ENCODE measurements around the gene NFE2L3. TPM values are rescaled to one million over a fixed set of nuclear protein-coding genes. Genes with fewer than 3 reads are reported as not detected.
"Not testable (repeated sequence)": the region's sequence is repeated elsewhere in the genome, so short reads cannot be mapped to it uniquely, and the experiment has no call there.

NFE2L3 gene
- total RNA-seq, 2 donors from 2014 or later, result 4.9 to 6.6 TPM

GRCh38 chr7:26112203-26112740 lies 39.7 kb upstream of the NFE2L3 start:
- intact Hi-C loops (cut with DNase I), result no loop called here
- no peak for TF ChIP-seq CTCF (IDR thresholded peaks at IDR 0.05)
- TF ChIP-seq POLR2A (IDR thresholded peaks at IDR 0.05), result no peak
- ATAC-seq (no peak), DNase-seq (no peak)
- Histone ChIP-seq H3K9me3 (no peaks in the 10 kb centered on the region), H3K27ac (no peak overlapping the region), H3K4me3 (no peak overlapping the region), H3K36me3 (replicated peaks in 1 of 2; ENCODE audit: insufficient read depth in 1 of 2, low read depth in 2 of 2) (no peaks in the 10 kb centered on the region), H3K27me3 (no peaks in the 10 kb centered on the region), H3K4me1 (no peaks in the 10 kb centered on the region)
- WGBS, 2 donors, result 90 to 98% methylated on average over 6 of the region's 6 CpGs

GRCh38 chr7:26115650-26116049 lies 36.3 kb upstream of the NFE2L3 start:
- Histone ChIP-seq H3K27me3 (no peaks in the 10 kb centered on the region), H3K4me1 (no peaks in the 10 kb centered on the region), H3K27ac (no peak overlapping the region), H3K9me3 (no peaks in the 10 kb centered on the region), H3K36me3 (replicated peaks in 1 of 2; ENCODE audit: insufficient read depth in 1 of 2, low read depth in 2 of 2) (no peaks in the 10 kb centered on the region), H3K4me3 (no peak overlapping the region)
- intact Hi-C loops (cut with DNase I), result no loop called here
- no peak for ATAC-seq
- no peak for DNase-seq
- 70 to 78% methylated on average over 5 of the region's 5 CpGs for WGBS, 2 donors
- no peak for TF ChIP-seq POLR2A (IDR thresholded peaks at IDR 0.05)
- TF ChIP-seq CTCF (IDR thresholded peaks at IDR 0.05), result no peak

- Histone ChIP-seq H3K4me3 (no peak overlapping the region), H3K27ac (no peak overlapping the region), H3K27me3 (no peaks in the 10 kb centered on the region), H3K4me1 (no peaks in the 10 kb centered on the region), H3K36me3 (replicated peaks in 1 of 2; ENCODE audit: insufficient read depth in 1 of 2, low read depth in 2 of 2) (no peaks in the 10 kb centered on the region), H3K9me3 (no peaks in the 10 kb centered on the region)
- no peak for DNase-seq
- intact Hi-C loops (cut with DNase I), result no loop called here
- WGBS, 2 donors, result 64 to 85% methylated on average over 5 to 7 of the region's 7 CpGs
- no peak for TF ChIP-seq POLR2A (IDR thresholded peaks at IDR 0.05)
- ATAC-seq, result no peak
Measured at GRCh38 chr7:26117142-26117807, 34.7 kb upstream of the NFE2L3 start.

- TF ChIP-seq POLR2A (IDR thresholded peaks at IDR 0.05) (no peak), CTCF (IDR thresholded peaks at IDR 0.05) (no peak)
- H3K27me3 ChIP-seq, result no peaks in the 10 kb centered on the region
- 92% methylated on average over 6 of the region's 6 CpGs for whole genome bisulfite sequencing, 2 donors
- no peak for DNase-seq
- no peak overlapping the region for H3K4me3 ChIP-seq
- no peaks in the 10 kb centered on the region for H3K4me1 ChIP-seq
- H3K27ac ChIP-seq, result no peak overlapping the region
- H3K9me3 ChIP-seq, result no peaks in the 10 kb centered on the region
- intact Hi-C loops (cut with DNase I), result no loop called here
- ATAC-seq, result no peak
- no peaks in the 10 kb centered on the region for H3K36me3 ChIP-seq (replicated peaks in 1 of 2; ENCODE audit: insufficient read depth in 1 of 2, low read depth in 2 of 2)
Measured at GRCh38 chr7:26117970-26118369, 34.0 kb upstream of the NFE2L3 start.

- H3K36me3 ChIP-seq (replicated peaks in 1 of 2; ENCODE audit: insufficient read depth in 1 of 2, low read depth in 2 of 2), result no peaks in the 10 kb centered on the region
- 75 to 76% methylated on average over 4 of the region's 4 CpGs for WGBS, 2 donors
- no peak overlapping the region for H3K27ac ChIP-seq
- TF ChIP-seq POLR2A (IDR thresholded peaks at IDR 0.05), result no peak
- TF ChIP-seq CTCF (IDR thresholded peaks at IDR 0.05), result no peak
- no peaks in the 10 kb centered on the region for H3K27me3 ChIP-seq
- no peak for DNase-seq
- no peaks in the 10 kb centered on the region for H3K4me1 ChIP-seq
- no peak overlapping the region for H3K4me3 ChIP-seq
- no peaks in the 10 kb centered on the region for H3K9me3 ChIP-seq
- intact Hi-C loops (cut with DNase I), result no loop called here
- ATAC-seq, result no peak
Measured at GRCh38 chr7:26122745-26123144, 29.3 kb upstream of the NFE2L3 start.

- ATAC-seq; H3K27ac ChIP-seq; H3K27me3 ChIP-seq; H3K9me3 ChIP-seq; DNase-seq; intact Hi-C loops (cut with DNase I); H3K4me3 ChIP-seq; H3K4me1 ChIP-seq; H3K36me3 ChIP-seq (replicated peaks in 1 of 2; ENCODE audit: insufficient read depth in 1 of 2, low read depth in 2 of 2): not testable (repeated sequence)
- 72 to 82% methylated on average over 4 of the region's 4 CpGs for WGBS, 2 donors
Measured at GRCh38 chr7:26124775-26125174, 27.2 kb upstream of the NFE2L3 start.

All from body of pancreas (tissue), 4 donors.